Cardiac muscle cell (in vitro differentiated cells and primary cell): ENCODE results near the gene GSTO1. TPM values are rescaled to one million over a fixed set of nuclear protein-coding genes. Genes with fewer than 3 reads are reported as not detected.

Source experiments
- DNase-seq, 2 donors: peaks; one replicate each; pipeline versions ENCODE4 v3.0.0 to v3.0.0-alpha.2; 2010 to 2017; ENCODE audit warnings: low read depth in 1 of 2, low spot score in 1 of 2
- H3K27ac ChIP-seq: fragments of 200-600 bp; sonication (generic); 2 replicates; pipeline ENCODE4 v1.5.1; 2016
- H3K27me3 ChIP-seq: fragments of 200-600 bp; sonication (generic); 2 replicates; pipeline ENCODE4 v1.6.0; 2016; ENCODE audit warnings: control low read depth
- H3K36me3 ChIP-seq: fragments of 200-600 bp; sonication (generic); 2 replicates; pipeline ENCODE4 v1.5.1; 2016; ENCODE audit warnings: control low read depth
- H3K4me1 ChIP-seq: fragments of 200-600 bp; sonication (generic); 2 replicates; pipeline ENCODE4 v1.8.1; 2017; ENCODE audit warnings: low read depth, mild to moderate bottlenecking, mixed run types
- H3K4me3 ChIP-seq: fragments of 200-600 bp; sonication (generic); 2 replicates; pipeline ENCODE4 v1.5.1; 2016; ENCODE audit warnings: mild to moderate bottlenecking
- H3K9me3 ChIP-seq: fragments of 200-600 bp; sonication (generic); 2 replicates; pipeline ENCODE4 v1.5.1; 2017; ENCODE audit warnings: low read depth, mild to moderate bottlenecking, control low read depth
- CTCF ChIP-seq: IDR thresholded peaks from 2 replicates; pipeline ENCODE4 v1.5.1; 2012; ENCODE audit warnings: low read depth, mild to moderate bottlenecking, low read length
- polyA plus RNA-seq: library from polyadenylated mRNA; unstranded; fragments of >200 nt; fragmentation: Nextera tagmentation; extraction: Ambion mirVana; gene quantifications from 2 replicates; pipeline ENCODE4 v1.2.1, GENCODE V29; 2016
- total RNA-seq: library from RNA; depleted of rRNA; stranded (reverse); fragments of >200 nt; gene quantifications from 2 replicates; pipeline ENCODE4 v1.2.3, GENCODE V29; 2016

The GSTO1 gene
- 80.5 and 111 TPM in 2 replicates for total RNA-seq
- 245 and 260 TPM in 2 replicates for polyA plus RNA-seq

- H3K4me1 ChIP-seq = peaks cover 38% of the 10 kb centered on the region
- H3K36me3 ChIP-seq = peaks cover 6% of the 10 kb centered on the region
- no peaks in the 10 kb centered on the region for H3K9me3 ChIP-seq
- H3K27me3 ChIP-seq = no peaks in the 10 kb centered on the region
- peak; percentile 67 to 82 for DNase-seq
- TF ChIP-seq CTCF = no peak
- peak within 1 kb of the TSS; percentile 71 for H3K27ac ChIP-seq
- H3K4me3 ChIP-seq = peak within 1 kb of the TSS; percentile 83
Observed at GRCh38 chr10:104254493-104255310, at the start of gene GSTO1. Gene GSTO1 (plus strand): TSS chr10:104254892. CDS start chr10:104254929, 37 bp downstream.

GRCh38 chr10:104208730-104209129 is 46.0 kb upstream of the GSTO1 start:
- Histone ChIP-seq H3K36me3 (no peaks in the 10 kb centered on the region), H3K4me3 (no peak overlapping the region), H3K27me3 (no peaks in the 10 kb centered on the region), H3K9me3 (no peaks in the 10 kb centered on the region), H3K27ac (no peak overlapping the region), H3K4me1 (no peaks in the 10 kb centered on the region)
- no peak for TF ChIP-seq CTCF
- DNase-seq = no peak

GRCh38 chr10:104209575-104210198 is 45.0 kb upstream of the GSTO1 start:
- no peak overlapping the region for H3K4me3 ChIP-seq
- DNase-seq = peak; percentile 56 to 64

GRCh38 chr10:104216631-104217030 is 38.1 kb upstream of the GSTO1 start:
- H3K9me3 ChIP-seq = no peaks in the 10 kb centered on the region
- no peak overlapping the region for H3K27ac ChIP-seq
- no peaks in the 10 kb centered on the region for H3K4me1 ChIP-seq
- no peaks in the 10 kb centered on the region for H3K36me3 ChIP-seq
- no peak for TF ChIP-seq CTCF
- no peaks in the 10 kb centered on the region for H3K27me3 ChIP-seq
- no peak for DNase-seq
- H3K4me3 ChIP-seq = no peak overlapping the region

More at GRCh38 chr10:104209575-104210198, 45.0 kb upstream of the GSTO1 start:
- no peaks in the 10 kb centered on the region for H3K27me3 ChIP-seq
- no peaks in the 10 kb centered on the region for H3K4me1 ChIP-seq
- no peaks in the 10 kb centered on the region for H3K9me3 ChIP-seq
- no peaks in the 10 kb centered on the region for H3K36me3 ChIP-seq
- TF ChIP-seq CTCF = peak; percentile 66
- no peak overlapping the region for H3K27ac ChIP-seq

GRCh38 chr10:104218751-104219150 is 35.9 kb upstream of the GSTO1 start:
- H3K36me3 ChIP-seq = no peaks in the 10 kb centered on the region
- H3K27ac ChIP-seq = no peak overlapping the region
- H3K9me3 ChIP-seq = no peaks in the 10 kb centered on the region
- no peaks in the 10 kb centered on the region for H3K27me3 ChIP-seq
- H3K4me1 ChIP-seq = no peaks in the 10 kb centered on the region
- TF ChIP-seq CTCF = no peak
- no peak for DNase-seq
- H3K4me3 ChIP-seq = no peak overlapping the region
